ENCODE results near the gene RNF149.

DNA sequence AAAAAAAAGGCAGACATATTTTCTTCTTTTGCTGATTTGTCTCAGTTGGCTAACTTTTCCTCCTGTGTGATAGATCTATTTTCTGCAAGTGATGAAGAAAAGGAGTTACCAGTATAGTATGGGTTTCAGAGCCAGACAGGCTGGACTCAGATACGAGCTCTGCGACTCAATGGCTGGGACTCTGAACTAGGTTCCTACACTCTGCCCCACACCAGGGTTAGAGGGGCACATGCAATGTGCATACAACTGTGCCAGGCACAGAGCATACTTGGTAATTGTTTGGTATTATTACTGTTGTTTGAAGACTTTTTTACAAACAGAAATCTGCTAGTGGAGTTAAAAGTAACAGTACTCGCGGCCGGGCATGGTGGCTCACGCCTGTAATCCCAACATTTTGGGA, 21.8 kb downstream of the RNF149 start:
- TF ChIP-seq EP300 (IDR thresholded peaks at IDR 0.05) = no peak
- TF ChIP-seq CTCF (IDR thresholded peaks at IDR 0.05) = no peak
- no peak for TF ChIP-seq POLR2A (IDR thresholded peaks at IDR 0.05)
- TF ChIP-seq POLR2AphosphoS5 (IDR thresholded peaks at IDR 0.05) = no peak
